Muscle layer of colon (tissue), 2 donors: ENCODE measurements around the gene DDX39A.
"Not testable (repeated sequence)": the region's sequence is repeated elsewhere in the genome, so short reads cannot be mapped to it uniquely, and the experiment has no call there.

Source experiments
- H3K27ac ChIP-seq: one replicate; pipeline ENCODE4 v1.7.0; 2013; ENCODE audit warnings: low read depth, mild to moderate bottlenecking, low read length, moderate library complexity
- H3K27me3 ChIP-seq, 2 donors: one replicate each; pipeline ENCODE4 v1.7.0; 2013; ENCODE audit warnings: low read length in 2 of 2, mild to moderate bottlenecking in 2 of 2; ENCODE audit not compliant: insufficient read depth in 2 of 2, control insufficient read depth in 1 of 2
- H3K36me3 ChIP-seq: one replicate; pipeline ENCODE4 v1.7.0; 2013; ENCODE audit warnings: mild to moderate bottlenecking, low read length; ENCODE audit not compliant: insufficient read depth
- H3K4me1 ChIP-seq: one replicate; pipeline ENCODE4 v1.7.0; 2013; ENCODE audit warnings: mild to moderate bottlenecking, low read length; ENCODE audit not compliant: insufficient read depth
- H3K4me3 ChIP-seq, 2 donors: one replicate each; pipeline ENCODE4 v1.7.0; 2013; ENCODE audit warnings: low read length in 2 of 2, low read depth in 1 of 2, mild to moderate bottlenecking in 1 of 2, moderate library complexity in 1 of 2
- H3K9ac ChIP-seq: one replicate; pipeline ENCODE4 v1.7.0; 2013; ENCODE audit warnings: low read length
- H3K9me3 ChIP-seq: one replicate; pipeline ENCODE4 v1.7.0; 2013; ENCODE audit warnings: mild to moderate bottlenecking, low read length
- donor health status: abdominal sarcoma.
- donor health status: Adenocarcinoma of cecum.

Gene DDX39A

GRCh38 chr19:14405758-14406644, 13.1 kb downstream of the DDX39A start:
- Histone ChIP-seq H3K27ac (peak overlapping the region; percentile 73), H3K9me3 (no peaks in the 10 kb centered on the region), H3K36me3 (peaks cover 59% of the 10 kb centered on the region), H3K4me1 (peaks cover 7% of the 10 kb centered on the region), H3K4me3 (no peak overlapping the region), H3K27me3 (no peaks in the 10 kb centered on the region), H3K9ac (no peak overlapping the region)

- Histone ChIP-seq H3K36me3 (peaks cover 56% of the 10 kb centered on the region), H3K4me3 (no peak overlapping the region), H3K27ac (peak overlapping the region; percentile 73), H3K9me3 (no peaks in the 10 kb centered on the region), H3K27me3 (no peaks in the 10 kb centered on the region), H3K9ac (no peak overlapping the region), H3K4me1 (peaks cover 7% of the 10 kb centered on the region)
Observed at GRCh38 chr19:14405380-14405757, 13.8 kb downstream of the DDX39A start.

GRCh38 chr19:14404312-14404711, 14.8 kb downstream of the DDX39A start:
- Histone ChIP-seq H3K9me3 (no peaks in the 10 kb centered on the region), H3K36me3 (peaks cover 46% of the 10 kb centered on the region)

GRCh38 chr19:14403145-14403930, 15.8 kb downstream of the DDX39A start:
- H3K9me3 ChIP-seq, H3K27ac ChIP-seq, H3K9ac ChIP-seq, H3K4me1 ChIP-seq, H3K4me3 ChIP-seq, H3K27me3 ChIP-seq: not testable (repeated sequence)
- H3K36me3 ChIP-seq: peaks cover 36% of the 10 kb centered on the region

More at GRCh38 chr19:14404312-14404711, 14.8 kb downstream of the DDX39A start:
- H3K9ac ChIP-seq: no peak overlapping the region
- H3K27ac ChIP-seq: no peak overlapping the region
- H3K4me1 ChIP-seq: peaks cover 7% of the 10 kb centered on the region
- no peaks in the 10 kb centered on the region for H3K27me3 ChIP-seq
- no peak overlapping the region for H3K4me3 ChIP-seq

GRCh38 chr19:14402332-14403144, 16.6 kb downstream of the DDX39A start:
- Histone ChIP-seq H3K27me3 (no peaks in the 10 kb centered on the region), H3K27ac (no peak overlapping the region), H3K4me1 (peaks cover 7% of the 10 kb centered on the region), H3K9ac (no peak overlapping the region), H3K36me3 (peaks cover 33% of the 10 kb centered on the region), H3K4me3 (no peak overlapping the region), H3K9me3 (no peaks in the 10 kb centered on the region)

GRCh38 chr19:14401468-14402195, 17.5 kb downstream of the DDX39A start:
- Histone ChIP-seq H3K36me3 (peaks cover 27% of the 10 kb centered on the region), H3K9me3 (no peaks in the 10 kb centered on the region), H3K4me1 (peaks cover 3% of the 10 kb centered on the region), H3K27me3 (no peaks in the 10 kb centered on the region), H3K9ac (no peak overlapping the region), H3K4me3 (no peak overlapping the region), H3K27ac (no peak overlapping the region)

- no peak overlapping the region for H3K9ac ChIP-seq
- H3K27me3 ChIP-seq: no peaks in the 10 kb centered on the region
- H3K36me3 ChIP-seq: peaks cover 24% of the 10 kb centered on the region
- no peak overlapping the region for H3K27ac ChIP-seq
- no peaks in the 10 kb centered on the region for H3K9me3 ChIP-seq
- no peaks in the 10 kb centered on the region for H3K4me1 ChIP-seq
- H3K4me3 ChIP-seq: no peak overlapping the region
Observed at GRCh38 chr19:14400951-14401431, 18.1 kb downstream of the DDX39A start.

GRCh38 chr19:14397168-14397567, 22.0 kb downstream of the DDX39A start:
- H3K36me3 ChIP-seq: peaks cover 45% of the 10 kb centered on the region
- not testable (repeated sequence) for H3K27ac ChIP-seq

GRCh38 chr19:14396730-14397129, 22.4 kb downstream of the DDX39A start:
- not testable (repeated sequence) for H3K4me3 ChIP-seq, H3K9ac ChIP-seq, H3K27ac ChIP-seq, H3K27me3 ChIP-seq, H3K4me1 ChIP-seq, H3K9me3 ChIP-seq
- peaks cover 42% of the 10 kb centered on the region for H3K36me3 ChIP-seq

More at GRCh38 chr19:14397168-14397567, 22.0 kb downstream of the DDX39A start:
- H3K4me3 ChIP-seq, H3K9ac ChIP-seq, H3K27me3 ChIP-seq, H3K9me3 ChIP-seq, H3K4me1 ChIP-seq: not testable (repeated sequence)

- Histone ChIP-seq H3K9me3 (no peaks in the 10 kb centered on the region), H3K27ac (no peak overlapping the region), H3K36me3 (peaks cover 39% of the 10 kb centered on the region), H3K27me3 (no peaks in the 10 kb centered on the region), H3K9ac (no peak overlapping the region), H3K4me3 (no peak overlapping the region), H3K4me1 (no peaks in the 10 kb centered on the region)
Observed at GRCh38 chr19:14395710-14396336, 23.3 kb downstream of the DDX39A start.
